Endodermal cell (in vitro differentiated cells): ENCODE data around the gene FBH1. TPM values are rescaled to one million over a fixed set of nuclear protein-coding genes. Genes with fewer than 3 reads are reported as not detected.

Experiments used
- DNase-seq: peaks from one replicate; pipeline ENCODE4 v3.0.0-alpha.2; 2017
- H3K27ac ChIP-seq: 2 replicates; pipeline ENCODE4 v1.5.1; 2013; ENCODE audit warnings: mild to moderate bottlenecking, low read depth, low read length, moderate library complexity
- H3K27me3 ChIP-seq: 2 replicates; pipeline ENCODE4 v1.6.1; 2013; ENCODE audit warnings: mild to moderate bottlenecking, low read length, moderate library complexity; ENCODE audit not compliant: insufficient read depth, control insufficient read depth, poor library complexity, severe bottlenecking
- H3K36me3 ChIP-seq: 2 replicates; pipeline ENCODE4 v1.7.0; 2013; ENCODE audit warnings: mild to moderate bottlenecking, low read length, moderate library complexity; ENCODE audit not compliant: control insufficient read depth, insufficient read depth
- H3K4me1 ChIP-seq: one replicate; pipeline ENCODE4 v1.7.0; 2013; ENCODE audit warnings: low read length; ENCODE audit not compliant: control insufficient read depth, insufficient read depth
- H3K4me3 ChIP-seq: 2 replicates; pipeline ENCODE4 v1.5.1; 2013; ENCODE audit warnings: mild to moderate bottlenecking, low read length, moderate library complexity
- H3K9ac ChIP-seq: 2 replicates; pipeline ENCODE4 v1.6.1; 2013; ENCODE audit warnings: mild to moderate bottlenecking, low read length, moderate library complexity; ENCODE audit not compliant: poor library complexity, severe bottlenecking; ENCODE audit errors: extremely low read depth
- H3K9me3 ChIP-seq: 2 replicates; pipeline ENCODE4 v1.6.1; 2013; ENCODE audit warnings: mild to moderate bottlenecking, low read length, moderate library complexity; ENCODE audit not compliant: control insufficient read depth
- H3K27ac Mint-ChIP-seq: 2 replicates; pipeline ENCODE4 v1.8.0; 2020; ENCODE audit warnings: mixed read lengths
- H3K27me3 Mint-ChIP-seq: 2 replicates; pipeline ENCODE4 v1.8.0; 2021; ENCODE audit warnings: mild to moderate bottlenecking, mixed read lengths; ENCODE audit not compliant: insufficient read depth
- H3K36me3 Mint-ChIP-seq: 2 replicates; pipeline ENCODE4 v1.8.0; 2020; ENCODE audit warnings: low read depth, mixed read lengths
- H3K4me1 Mint-ChIP-seq: 2 replicates; pipeline ENCODE4 v1.8.0; 2020; ENCODE audit warnings: mixed read lengths
- H3K4me3 Mint-ChIP-seq: 2 replicates; pipeline ENCODE4 v1.8.0; 2020; ENCODE audit warnings: mild to moderate bottlenecking, moderate library complexity, mixed read lengths
- H3K9me3 Mint-ChIP-seq: 2 replicates; pipeline ENCODE4 v1.8.0; 2020; ENCODE audit warnings: mild to moderate bottlenecking, mixed read lengths
- WGBS, 2 experiments: methylation state at CpG; one replicate each; pipeline versions ENCODE4 v1.1.5 to v1.1.7; 2013; ENCODE audit warnings: missing lambda C conversion rate in 2 of 2, mixed read lengths in 1 of 2; ENCODE audit not compliant: insufficient coverage in 1 of 2, insufficient read length in 1 of 2; 5-methylcytosine and 5-hydroxymethylcytosine counted together
- total RNA-seq, 2 donors: library from RNA; stranded (reverse); fragmentation: NEBNext Ultra II Directional in 1 of 2; extraction: Animal tissue kit (Norgen Biotek cat#: 25700) in 1 of 2; gene quantifications; 2 replicates in 1 of 2; 3 replicates in 1 of 2; pipeline ENCODE4 v1.2.1, GENCODE V29; 2021
- TF ChIP-seq, protein P1 (sequence below): fragments of 200-600 bp; sonication (generic); conservative IDR thresholded peaks from 2 replicates; pipeline ENCODE4 v1.5.0; 2021; ENCODE audit warnings: antibody characterized with exemption, mild to moderate bottlenecking

The FBH1 gene
- total RNA-seq, 2 donors from 2014 or later = 61.1 to 71.6 TPM

DNA sequence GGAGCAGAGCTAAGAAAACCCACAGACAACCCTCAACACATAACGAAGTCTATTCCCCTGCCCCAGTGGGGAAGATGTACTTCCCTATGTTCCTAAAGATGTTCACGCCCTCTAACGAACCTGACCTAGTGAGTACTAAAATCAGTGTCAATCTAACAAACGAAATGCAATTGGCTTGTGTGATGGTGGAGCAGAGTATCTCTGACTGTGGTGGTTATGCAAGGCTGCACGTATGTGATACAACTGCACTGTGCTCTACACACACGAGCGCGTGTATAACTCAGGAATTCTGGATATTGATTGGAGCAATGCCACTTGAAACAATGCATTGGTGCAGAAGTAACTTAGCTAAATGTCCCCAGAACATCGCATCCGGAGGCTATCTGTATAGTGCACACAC, 1.7 kb upstream of the FBH1 start:
- 56 to 60% methylated on average over 7 to 10 of the region's 10 CpGs for WGBS, 2 experiments
- Histone ChIP-seq H3K4me1 (peaks cover 10% of the 10 kb centered on the region), H3K4me3 (peak overlapping the region; percentile 84), H3K9ac (peak overlapping the region; percentile 12), H3K36me3 (peaks cover 40% of the 10 kb centered on the region), H3K27me3 (no peaks in the 10 kb centered on the region), H3K27ac (no peak overlapping the region), H3K9me3 (no peaks in the 10 kb centered on the region)
- Mint-ChIP-seq H3K4me1 (peaks cover 49% of the 10 kb centered on the region), H3K4me3 (peak overlapping the region; percentile 84), H3K9me3 (no peaks in the 10 kb centered on the region), H3K27me3 (no peaks in the 10 kb centered on the region), H3K27ac (no peak overlapping the region), H3K36me3 (peaks cover 31% of the 10 kb centered on the region)
- no peak for DNase-seq
- TF ChIP-seq, protein P1, sequence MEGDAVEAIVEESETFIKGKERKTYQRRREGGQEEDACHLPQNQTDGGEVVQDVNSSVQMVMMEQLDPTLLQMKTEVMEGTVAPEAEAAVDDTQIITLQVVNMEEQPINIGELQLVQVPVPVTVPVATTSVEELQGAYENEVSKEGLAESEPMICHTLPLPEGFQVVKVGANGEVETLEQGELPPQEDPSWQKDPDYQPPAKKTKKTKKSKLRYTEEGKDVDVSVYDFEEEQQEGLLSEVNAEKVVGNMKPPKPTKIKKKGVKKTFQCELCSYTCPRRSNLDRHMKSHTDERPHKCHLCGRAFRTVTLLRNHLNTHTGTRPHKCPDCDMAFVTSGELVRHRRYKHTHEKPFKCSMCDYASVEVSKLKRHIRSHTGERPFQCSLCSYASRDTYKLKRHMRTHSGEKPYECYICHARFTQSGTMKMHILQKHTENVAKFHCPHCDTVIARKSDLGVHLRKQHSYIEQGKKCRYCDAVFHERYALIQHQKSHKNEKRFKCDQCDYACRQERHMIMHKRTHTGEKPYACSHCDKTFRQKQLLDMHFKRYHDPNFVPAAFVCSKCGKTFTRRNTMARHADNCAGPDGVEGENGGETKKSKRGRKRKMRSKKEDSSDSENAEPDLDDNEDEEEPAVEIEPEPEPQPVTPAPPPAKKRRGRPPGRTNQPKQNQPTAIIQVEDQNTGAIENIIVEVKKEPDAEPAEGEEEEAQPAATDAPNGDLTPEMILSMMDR = no peak

DNA sequence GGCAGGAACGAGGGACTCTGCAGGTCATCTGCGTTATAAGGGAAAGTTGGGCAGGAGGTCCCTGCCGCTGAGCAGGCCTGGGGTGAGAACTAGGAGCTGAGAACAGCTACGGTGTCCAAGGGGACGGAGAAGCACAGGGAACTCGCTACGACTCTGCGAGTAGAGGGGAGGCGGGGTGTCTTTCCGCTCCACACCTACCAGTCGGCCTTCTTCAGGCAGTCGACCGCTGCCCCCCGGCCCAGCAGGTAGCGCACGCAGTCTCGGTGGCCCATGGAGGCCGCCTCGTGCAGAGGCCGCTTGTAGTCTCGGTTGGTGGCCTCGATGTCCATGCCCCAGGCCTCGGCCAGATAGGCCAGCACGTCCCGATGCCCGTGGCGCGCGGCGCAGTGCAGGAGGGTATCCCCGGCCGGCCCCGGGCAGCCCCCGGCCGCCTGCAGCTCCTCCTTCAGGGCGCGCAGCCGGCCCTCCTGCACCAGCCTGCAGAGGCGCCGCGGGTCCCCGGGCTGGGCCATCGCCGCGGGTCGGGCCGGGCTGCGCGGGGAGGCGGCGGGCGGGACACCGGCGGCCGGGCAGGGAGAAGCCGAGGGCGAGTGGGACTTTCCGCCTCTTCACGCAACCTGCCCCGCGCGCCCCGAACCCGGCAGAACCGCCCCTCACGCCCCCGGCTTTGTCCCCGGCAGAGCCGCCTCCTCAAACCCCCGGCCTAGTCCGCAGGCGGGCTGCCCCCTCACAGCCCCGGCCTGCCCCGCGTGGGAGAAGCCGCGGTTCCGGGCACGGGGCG, 1.0 kb upstream of the FBH1 start:
- H3K4me3 Mint-ChIP-seq = peak overlapping the region; percentile 84
- H3K4me3 ChIP-seq = peak overlapping the region; percentile 84
- peak overlapping the region; percentile 90 for H3K27ac Mint-ChIP-seq
- peaks cover 40% of the 10 kb centered on the region for H3K36me3 ChIP-seq
- no peaks in the 10 kb centered on the region for H3K9me3 Mint-ChIP-seq
- DNase-seq = peak; percentile 87
- H3K9ac ChIP-seq = peak overlapping the region; percentile 62
- H3K4me1 ChIP-seq = peaks cover 10% of the 10 kb centered on the region
- no peaks in the 10 kb centered on the region for H3K9me3 ChIP-seq
- TF ChIP-seq, protein P1 = peak; percentile 33
- peak overlapping the region; percentile 64 for H3K27ac ChIP-seq
- peaks cover 52% of the 10 kb centered on the region for H3K4me1 Mint-ChIP-seq
- WGBS, 2 experiments = 0% methylated on average over 19 to 80 of the region's 80 CpGs
- no peaks in the 10 kb centered on the region for H3K27me3 ChIP-seq
- peaks cover 29% of the 10 kb centered on the region for H3K36me3 Mint-ChIP-seq
- H3K27me3 Mint-ChIP-seq = no peaks in the 10 kb centered on the region

DNA sequence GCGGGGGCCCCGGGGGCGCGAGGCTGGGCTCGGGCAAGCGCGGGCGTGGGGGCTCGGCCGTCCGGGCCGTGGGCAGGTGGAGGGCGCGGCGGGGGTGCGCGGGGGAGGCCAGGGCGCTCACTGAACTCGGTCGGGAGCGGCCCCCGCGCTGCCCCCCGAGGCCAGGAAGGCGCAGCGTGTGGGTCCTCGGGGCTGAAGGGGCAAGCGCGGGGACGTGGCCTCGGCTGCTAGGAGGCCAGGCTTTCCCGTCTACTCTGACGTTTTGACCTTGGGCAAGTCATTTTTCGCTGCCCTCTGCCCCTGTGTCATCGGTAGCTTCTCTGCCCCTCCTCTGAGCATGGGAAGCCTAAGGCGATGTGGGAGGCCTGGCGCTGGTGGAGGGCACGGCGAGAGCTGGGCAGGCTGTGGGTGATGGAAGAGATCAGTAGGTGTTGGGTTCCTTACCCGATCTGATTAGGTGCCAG, 441 bp downstream of the FBH1 start:
- H3K4me1 ChIP-seq = peaks cover 9% of the 10 kb centered on the region
- peak overlapping the region; percentile 42 for H3K9ac ChIP-seq
- no peaks in the 10 kb centered on the region for H3K27me3 ChIP-seq
- TF ChIP-seq, protein P1 = no peak
- Mint-ChIP-seq H3K9me3 (no peaks in the 10 kb centered on the region), H3K27me3 (no peaks in the 10 kb centered on the region), H3K4me1 (peaks cover 51% of the 10 kb centered on the region), H3K4me3 (peak overlapping the region; percentile 84), H3K27ac (peak overlapping the region; percentile 90), H3K36me3 (peaks cover 32% of the 10 kb centered on the region)
- peak; percentile 67 for DNase-seq
- WGBS, 2 experiments = 1 to 2% methylated on average over 25 to 40 of the region's 40 CpGs
- H3K27ac ChIP-seq = no peak overlapping the region
- peak overlapping the region; percentile 89 for H3K4me3 ChIP-seq
- no peaks in the 10 kb centered on the region for H3K9me3 ChIP-seq
- peaks cover 41% of the 10 kb centered on the region for H3K36me3 ChIP-seq
